PFSK-1 (cell line): ENCODE results near the gene TOR1A.

ENCODE experiments used
- FOXP2 ChIP-seq: optimal IDR thresholded peaks from 2 replicates; pipeline ENCODE3; 2011; ENCODE audit warnings: borderline replicate concordance, control low read depth, inconsistent platforms; ENCODE audit not compliant: insufficient read depth; ENCODE audit errors: extremely low read length, extremely low read depth
- POLR2AphosphoS5 ChIP-seq: IDR thresholded peaks from 2 replicates; pipeline ENCODE4 v1.6.1; 2012; ENCODE audit warnings: low read depth, mild to moderate bottlenecking, control low read depth, low read length, moderate library complexity
- REST ChIP-seq, 2 experiments: IDR thresholded peaks; 2 replicates each; pipeline versions ENCODE4 v1.6.1 to v1.8.0; 2011 to 2012; ENCODE audit warnings: low read depth in 2 of 2, low read length in 2 of 2, control low read depth in 1 of 2, inconsistent platforms in 1 of 2, mild to moderate bottlenecking in 1 of 2, moderate library complexity in 1 of 2; ENCODE audit not compliant: insufficient read depth in 1 of 2
- SIN3A ChIP-seq: IDR thresholded peaks from 2 replicates; pipeline ENCODE4 v1.6.1; 2012; ENCODE audit warnings: mild to moderate bottlenecking, low read length, moderate library complexity, borderline replicate concordance; ENCODE audit not compliant: insufficient read depth
- TAF1 ChIP-seq: IDR thresholded peaks from 2 replicates; pipeline ENCODE4 v1.6.1; 2012; ENCODE audit warnings: low read length, control low read depth, borderline replicate concordance; ENCODE audit not compliant: insufficient read depth

TOR1A gene

DNA sequence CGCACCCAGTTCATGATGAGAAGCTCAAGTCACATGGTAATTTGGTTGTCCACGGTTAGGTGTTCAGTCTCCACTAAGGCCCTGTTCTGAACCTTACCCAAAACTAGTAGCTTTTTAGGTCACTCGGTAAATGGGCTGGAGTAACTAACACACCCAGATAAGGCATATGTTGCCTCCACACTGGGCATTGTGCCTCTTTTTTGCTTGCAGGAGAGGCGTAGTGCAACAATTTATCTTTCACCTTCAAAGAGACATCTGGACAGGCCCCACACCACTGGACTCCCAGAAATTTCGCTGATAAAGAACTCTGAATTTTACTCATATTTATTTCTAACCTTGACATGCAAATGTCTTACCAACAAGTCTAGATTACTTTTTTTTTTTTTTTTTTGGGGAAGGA, 54.3 kb downstream of the TOR1A start:
- TF ChIP-seq REST (IDR thresholded peaks at IDR 0.05; ENCODE audit: insufficient read depth in 1 of 2, low read depth in 2 of 2, low read length in 2 of 2) (no peak), SIN3A (no peak), POLR2AphosphoS5 (no peak)

- TF ChIP-seq REST (IDR thresholded peaks at IDR 0.05; ENCODE audit: insufficient read depth in 1 of 2, low read depth in 2 of 2, low read length in 2 of 2) (no peak), TAF1 (no peak), SIN3A (no peak), FOXP2 (no peak), POLR2AphosphoS5 (no peak)
Measured at GRCh38 chr9:129768486-129768885, 55.5 kb downstream of the TOR1A start.

- TF ChIP-seq POLR2AphosphoS5 (no peak), REST (IDR thresholded peaks at IDR 0.05; ENCODE audit: insufficient read depth in 1 of 2, low read depth in 2 of 2, low read length in 2 of 2) (no peak), TAF1 (no peak)
Measured at GRCh38 chr9:129765764-129766317, 58.1 kb downstream of the TOR1A start.

GRCh38 chr9:129762985-129763926, 60.7 kb downstream of the TOR1A start:
- TF ChIP-seq FOXP2 (no peak), POLR2AphosphoS5 (no peak), SIN3A (no peak), TAF1 (no peak), REST (IDR thresholded peaks at IDR 0.05; ENCODE audit: insufficient read depth in 1 of 2, low read depth in 2 of 2, low read length in 2 of 2) (no peak)
